Pancreas (tissue), 10 donors: ENCODE measurements around the gene DNAH17. TPM values are rescaled to one million over a fixed set of nuclear protein-coding genes. Genes with fewer than 3 reads are reported as not detected.

ENCODE experiments used
- ATAC-seq, 4 donors: fragments of 200-7000 bp; cut with Tn5 transposase; one replicate each; pipeline versions ENCODE4 v1.8.0 to v1.9.1; 2020; ENCODE audit warnings: mild to moderate bottlenecking in 4 of 4, moderate library complexity in 4 of 4
- DNase-seq, 6 donors: peaks; one replicate each; pipeline ENCODE4 v3.0.0-alpha.2; 2020
- FAIRE-seq: peaks from 2 replicates; lab custom pipeline; 2012; peaks lifted over from hg19 to GRCh38; lab: Jason Lieb, UNC
- H3K27ac ChIP-seq, 4 donors: fragments of 200-600 bp; sonication (generic); 1 replicate in 3 of 4; 2 replicates in 1 of 4; pipeline versions ENCODE4 v1.5.0 to v1.8.0; 2020
- H3K27me3 ChIP-seq, 4 donors: fragments of 200-600 bp; one replicate each; pipeline ENCODE4 v1.8.0; 2021
- H3K36me3 ChIP-seq, 3 donors: fragments of 200-600 bp; sonication (generic) in 1 of 3; one replicate each; pipeline versions ENCODE4 v1.5.0 to v1.8.0; 2020 to 2021
- H3K4me1 ChIP-seq, 3 donors: fragments of 200-600 bp; one replicate each; pipeline ENCODE4 v1.8.0; 2021
- H3K4me3 ChIP-seq, 4 donors: fragments of 200-600 bp; sonication (generic) in 2 of 4; one replicate each; pipeline versions ENCODE4 v1.5.0 to v1.8.0; 2020 to 2021
- H3K9me3 ChIP-seq, 4 donors: fragments of 200-600 bp; one replicate each; pipeline ENCODE4 v1.8.0; 2021
- CTCF ChIP-seq, 4 donors: fragments of 200-600 bp; sonication (generic) in 3 of 4; IDR thresholded peaks; one replicate each; pipeline versions ENCODE4 v1.5.0 to v1.8.0; 2021; ENCODE audit warnings: antibody characterized with exemption in 4 of 4
- whole genome bisulfite sequencing, 2 donors: extraction: QIAGEN DNeasy Blood & Tissue Kit; methylation state at CpG; one replicate each; pipeline ENCODE4 v1.1.7; 2013; 5-methylcytosine and 5-hydroxymethylcytosine counted together
- intact Hi-C, 3 donors: fragments of 100-400 bp; cut with DNase I; formaldehyde crosslinking; loops; one replicate each; pipeline versions ENCODE4 v1.11.1 to v1.14.2; 2022
- polyA plus RNA-seq, 2 donors: library from polyadenylated mRNA; stranded (reverse); fragments of 200-250 nt; gene quantifications; one replicate each; pipeline ENCODE4 v1.2.3, GENCODE V29; 2013
- total RNA-seq, 6 donors: library from RNA; stranded (reverse); fragmentation: NEBNext Ultra II Directional in 4 of 6; extraction: Animal tissue kit (Norgen Biotek cat#: 25700) in 4 of 6; gene quantifications; one replicate each; pipeline versions ENCODE4 v1.2.1 to v1.2.4, GENCODE V29; 2021 to 2023
- donor health status: healthy with polysubstance abuse.
- donor health status: DM: no; HTN: no; CAD: no; lungs with moderate emphysema.
- donor health status: DM: no; HTN: no; CAD: no.
- donor health status: control.
- donor health status: control.
- donor health status: Bipolar disorder and iron deficiency.
- donor health status: DM: yes; HTN: yes; CAD: no.
- donor health status: DM: no; HTN: no; CAD: no.
- donor health status: DM: no; HTN: no; CAD: no.
- donor health status: DM: yes; HTN: yes; CAD: no.

DNAH17 gene
- total and polyA plus RNA-seq, 8 donors: 0.02 to 0.08 (median 0.03) TPM; not detected in 5

GRCh38 chr17:78514521-78514920 is 62.7 kb downstream of the DNAH17 start:
- Histone ChIP-seq H3K36me3 (no peaks in the 10 kb centered on the region), H3K4me1 (no peaks in the 10 kb centered on the region), H3K4me3 (no peak overlapping the region), H3K27me3 (no peaks in the 10 kb centered on the region), H3K27ac (no peak overlapping the region), H3K9me3 (no peaks in the 10 kb centered on the region)
- intact Hi-C loops: no loop called here
- no peak for FAIRE-seq
- ATAC-seq: no peak
- WGBS, 2 donors: 90 to 91% methylated on average over 18 of the region's 18 CpGs
- peak in 1 of 6 donors; percentile 16 for DNase-seq
- no peak for TF ChIP-seq CTCF (IDR thresholded peaks at IDR 0.05)

- FAIRE-seq: no peak
- no peaks in the 10 kb centered on the region for H3K9me3 ChIP-seq
- 70 to 71% methylated on average over 4 of the region's 4 CpGs for WGBS, 2 donors
- ATAC-seq: no peak
- DNase-seq: no peak
- intact Hi-C loops: no loop called here
- no peak overlapping the region for H3K27ac ChIP-seq
- no peaks in the 10 kb centered on the region for H3K27me3 ChIP-seq
- TF ChIP-seq CTCF (IDR thresholded peaks at IDR 0.05): no peak
- H3K36me3 ChIP-seq: no peaks in the 10 kb centered on the region
- H3K4me3 ChIP-seq: no peak overlapping the region
- H3K4me1 ChIP-seq: no peaks in the 10 kb centered on the region
Observed at GRCh38 chr17:78512976-78513375, 64.2 kb downstream of the DNAH17 start.

- no peak for TF ChIP-seq CTCF (IDR thresholded peaks at IDR 0.05)
- intact Hi-C loops: no loop called here
- H3K4me1 ChIP-seq: no peaks in the 10 kb centered on the region
- ATAC-seq (no peak), FAIRE-seq (no peak), DNase-seq (peak in 1 of 6 donors; percentile 15)
- WGBS, 2 donors: 90 to 94% methylated on average over 28 of the region's 28 CpGs
- H3K27ac ChIP-seq: no peak overlapping the region
- H3K27me3 ChIP-seq: no peaks in the 10 kb centered on the region
- H3K9me3 ChIP-seq: no peaks in the 10 kb centered on the region
- H3K4me3 ChIP-seq: no peak overlapping the region
- no peaks in the 10 kb centered on the region for H3K36me3 ChIP-seq
Observed at GRCh38 chr17:78510141-78511075, 66.8 kb downstream of the DNAH17 start.

- no peak overlapping the region for H3K4me3 ChIP-seq
- no peak for ATAC-seq
- H3K9me3 ChIP-seq: no peaks in the 10 kb centered on the region
- FAIRE-seq: no peak
- TF ChIP-seq CTCF (IDR thresholded peaks at IDR 0.05): no peak
- H3K27me3 ChIP-seq: no peaks in the 10 kb centered on the region
- intact Hi-C loops: loop anchor here in 1 of 3 donors (10.0 kb wide), 1 partner anchor 197 kb away; no protein-coding TSS in a partner anchor
- H3K27ac ChIP-seq: no peak overlapping the region
- 93 to 97% methylated on average over 11 of the region's 11 CpGs for WGBS, 2 donors
- no peaks in the 10 kb centered on the region for H3K36me3 ChIP-seq
- peaks cover 0 to 3% (median 0%) of the 10 kb centered on the region in 3 donors for H3K4me1 ChIP-seq
- DNase-seq: peak in 1 of 6 donors; percentile 30
Observed at GRCh38 chr17:78507526-78507925, 69.7 kb downstream of the DNAH17 start.
